Suprapubic skin (tissue), 4 donors: ENCODE results near the gene ATPAF2.

ENCODE experiments used
- CTCF ChIP-seq, 2 donors: fragments of 200-600 bp in 1 of 2; fragments of 450-650 bp in 1 of 2; sonication (generic) in 1 of 2; IDR thresholded peaks; one replicate each; pipeline ENCODE4 v1.5.1; 2016 to 2019; ENCODE audit warnings: antibody characterized with exemption in 2 of 2, mild to moderate bottlenecking in 1 of 2, moderate library complexity in 1 of 2
- POLR2A ChIP-seq, 2 donors: fragments of 450-650 bp; IDR thresholded peaks; one replicate each; pipeline ENCODE4 v1.6.1; 2017; ENCODE audit warnings: antibody characterized with exemption in 2 of 2, mild to moderate bottlenecking in 2 of 2, moderate library complexity in 2 of 2
- POLR2AphosphoS5 ChIP-seq, 3 donors: sonication (generic); formaldehyde crosslinking; IDR thresholded peaks; one replicate each; pipeline ENCODE4 v1.6.1; 2017; ENCODE audit warnings: antibody characterized with exemption in 3 of 3

GRCh38 chr17:18015593-18015992 lies 23.4 kb downstream of the ATPAF2 start:
- TF ChIP-seq POLR2A (IDR thresholded peaks at IDR 0.05): no peak
- no peak for TF ChIP-seq CTCF (IDR thresholded peaks at IDR 0.05)
- no peak for TF ChIP-seq POLR2AphosphoS5 (IDR thresholded peaks at IDR 0.05)
